Measurements from ENCODE around the gene RHBDD1.

The RHBDD1 gene, protein sequence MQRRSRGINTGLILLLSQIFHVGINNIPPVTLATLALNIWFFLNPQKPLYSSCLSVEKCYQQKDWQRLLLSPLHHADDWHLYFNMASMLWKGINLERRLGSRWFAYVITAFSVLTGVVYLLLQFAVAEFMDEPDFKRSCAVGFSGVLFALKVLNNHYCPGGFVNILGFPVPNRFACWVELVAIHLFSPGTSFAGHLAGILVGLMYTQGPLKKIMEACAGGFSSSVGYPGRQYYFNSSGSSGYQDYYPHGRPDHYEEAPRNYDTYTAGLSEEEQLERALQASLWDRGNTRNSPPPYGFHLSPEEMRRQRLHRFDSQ

GRCh38 chr2:226835796-226836547, at the start of gene RHBDD1:
TSS of gene RHBDD1 (plus strand) at chr2:226836054. CDS start at chr2:226864694, 28,640 bp downstream.
- ATAC-seq (peak; percentile 90), DNase-seq (peak; percentile 94)

DNA sequence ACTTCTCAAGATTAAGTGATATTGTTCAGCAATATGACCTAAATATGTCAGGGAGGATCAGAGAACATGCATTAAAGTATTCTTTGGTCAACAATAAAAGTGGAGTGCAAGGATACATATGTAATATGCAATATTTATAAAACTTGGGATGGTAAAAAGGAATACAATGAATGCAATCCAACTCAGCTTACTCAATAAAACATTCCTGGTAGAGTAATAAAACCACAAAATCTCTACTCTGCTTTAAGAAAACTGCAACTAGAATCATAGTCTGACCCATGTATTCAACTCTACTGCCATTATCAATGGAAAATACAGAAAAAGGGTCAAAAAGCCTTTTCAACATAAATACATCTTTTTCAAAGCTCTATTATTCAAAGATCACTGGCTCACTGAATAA, 47.8 kb upstream of the RHBDD1 start:
- no peak for ATAC-seq

GRCh38 chr2:226788881-226789490, 46.9 kb upstream of the RHBDD1 start:
- ATAC-seq, result no peak
- no peak for DNase-seq

More for the DNA sequence above, 47.8 kb upstream of the RHBDD1 start:
- DNase-seq, result no peak

DNA sequence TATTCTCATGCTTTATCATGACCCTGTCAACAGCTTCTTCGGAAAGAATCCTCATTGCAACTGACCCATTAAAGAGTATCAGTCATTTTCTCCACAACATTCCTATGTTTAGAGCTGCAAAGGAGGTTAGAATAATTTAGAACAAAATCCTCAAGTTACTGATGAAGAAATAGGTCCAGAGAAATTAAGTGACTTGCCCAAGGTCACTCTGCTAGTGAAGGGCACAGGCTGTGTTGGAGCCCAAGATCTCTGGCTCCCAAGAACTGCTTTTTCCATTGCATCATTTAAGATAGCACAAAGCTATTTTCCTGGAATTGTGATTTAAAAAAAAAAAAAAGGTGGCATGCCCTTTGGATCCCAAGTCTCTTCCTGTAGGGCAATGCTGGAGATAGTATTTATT, 45.8 kb upstream of the RHBDD1 start:
- ATAC-seq, result no peak
- DNase-seq, result no peak

GRCh38 chr2:226790431-226790830, 45.4 kb upstream of the RHBDD1 start:
- ATAC-seq (no peak), DNase-seq (no peak)

- peak; percentile 55 for DNase-seq
- peak; percentile 30 for ATAC-seq
These were observed 44.8 kb upstream of the RHBDD1 start for GRCh38 chr2:226791056-226791486.

DNA sequence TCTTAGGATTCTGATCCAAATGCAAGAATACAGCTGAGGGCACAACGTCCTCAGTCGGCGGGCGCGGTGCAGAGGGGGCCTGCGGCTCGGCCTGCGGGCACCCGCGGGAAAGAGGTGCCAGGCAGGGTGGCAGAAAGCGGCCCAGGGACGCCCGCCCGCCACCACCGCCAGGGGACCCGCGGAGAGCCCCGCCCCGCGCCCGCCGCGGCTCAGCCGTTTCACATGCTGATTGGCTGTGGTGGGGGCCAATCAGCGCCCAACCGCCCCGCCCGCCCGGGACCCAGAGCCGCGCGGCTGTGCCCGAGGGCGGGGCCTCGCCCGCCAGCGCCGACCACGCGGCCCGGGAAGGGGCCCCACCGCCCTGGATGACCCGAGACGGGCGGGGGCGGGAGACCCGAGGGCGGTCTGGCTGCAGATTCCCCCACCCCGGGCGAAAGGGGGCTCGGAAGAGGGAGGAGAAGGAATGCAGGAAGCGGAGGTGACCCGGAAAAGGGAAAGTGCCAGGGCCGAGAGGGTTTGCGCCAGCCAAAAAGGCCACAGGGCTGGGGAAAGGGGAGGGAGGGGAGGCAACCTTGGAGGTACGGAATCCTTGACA, 44.3 kb upstream of the RHBDD1 start:
- peak; percentile 96 for ATAC-seq

GRCh38 chr2:226792155-226792881, 43.5 kb upstream of the RHBDD1 start:
- DNase-seq (no peak), ATAC-seq (no peak)

More for the DNA sequence above, 44.3 kb upstream of the RHBDD1 start:
- DNase-seq, result peak; percentile 94

DNA sequence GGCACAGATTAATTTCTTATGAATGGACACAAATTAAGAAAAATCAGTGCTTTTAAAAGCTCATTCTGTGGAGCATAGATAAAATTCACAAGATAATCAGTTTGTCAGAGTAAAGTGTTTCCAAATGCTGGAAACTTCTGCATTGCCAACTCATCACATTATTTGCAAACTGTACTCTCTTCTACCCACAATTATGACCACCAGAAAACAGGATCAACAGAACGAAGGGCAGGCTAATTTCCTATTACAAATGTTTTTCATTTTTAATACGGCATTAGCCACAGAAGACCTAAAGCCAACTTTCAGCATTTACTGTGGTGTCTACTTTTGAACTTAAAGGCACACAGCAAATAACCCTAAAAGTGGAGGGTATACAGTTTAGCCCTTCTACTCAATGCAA, 42.2 kb upstream of the RHBDD1 start:
- no peak for DNase-seq
- ATAC-seq, result no peak

GRCh38 chr2:226794196-226794661, 41.6 kb upstream of the RHBDD1 start:
- DNase-seq (no peak), ATAC-seq (no peak)

DNA sequence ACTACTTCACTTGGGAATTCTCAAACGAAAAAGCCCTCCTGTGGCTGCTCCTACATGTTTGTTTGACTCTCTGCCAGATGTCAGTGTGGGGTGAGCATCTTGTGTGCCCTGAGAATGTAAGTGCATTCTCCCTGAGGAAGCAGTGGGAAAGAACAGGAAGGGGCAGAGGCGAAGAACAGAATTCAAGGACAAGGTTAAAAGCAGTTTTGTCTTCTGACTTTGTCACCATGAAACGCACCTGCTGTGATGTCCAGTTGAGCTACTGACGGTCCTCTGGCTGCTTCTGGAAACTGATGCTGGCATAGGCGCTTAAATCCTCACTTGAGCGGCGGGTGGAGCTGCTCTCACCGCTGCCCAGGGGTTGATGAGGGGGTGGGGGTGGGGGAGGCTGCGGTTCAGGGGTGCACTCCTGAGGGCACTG, 41.1 kb upstream of the RHBDD1 start:
- ATAC-seq (no peak), DNase-seq (no peak)

DNA sequence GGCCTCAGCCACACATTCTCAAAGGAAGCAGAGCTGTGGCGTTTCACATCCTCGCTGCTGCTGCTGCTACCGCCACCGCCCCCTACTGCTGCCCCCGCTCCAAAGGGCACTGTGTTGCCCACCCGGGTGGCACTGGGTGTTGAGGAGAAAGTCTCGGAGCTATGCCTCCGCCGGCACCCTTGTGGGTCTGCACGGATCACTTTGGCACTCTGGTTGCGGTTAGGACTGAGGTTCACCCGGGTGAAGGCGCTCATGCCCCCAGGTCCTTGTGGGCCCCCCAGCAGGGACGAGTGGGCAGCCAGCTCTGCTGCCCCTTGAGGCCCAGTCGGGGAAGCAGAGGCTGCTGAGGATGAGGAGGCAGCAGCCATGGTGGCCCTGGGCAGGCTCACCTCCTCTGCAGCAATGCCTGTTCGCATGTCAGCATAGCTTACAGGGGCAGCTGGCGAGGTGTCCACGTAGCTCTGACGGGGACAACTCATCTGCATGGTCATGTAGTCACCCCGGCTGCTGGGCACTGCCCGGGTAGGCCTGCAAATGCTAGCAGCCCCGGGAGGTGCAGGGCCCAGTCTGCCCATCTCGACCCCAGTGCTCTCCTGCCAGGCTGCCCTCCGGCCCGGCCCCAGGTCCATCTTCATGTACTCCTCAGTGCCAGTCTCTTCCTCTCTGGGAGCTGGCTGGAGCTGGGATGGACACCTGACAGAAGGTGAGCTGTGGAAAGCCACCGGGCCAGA, 40.4 kb upstream of the RHBDD1 start:
- no peak for DNase-seq
- no peak for ATAC-seq

DNA sequence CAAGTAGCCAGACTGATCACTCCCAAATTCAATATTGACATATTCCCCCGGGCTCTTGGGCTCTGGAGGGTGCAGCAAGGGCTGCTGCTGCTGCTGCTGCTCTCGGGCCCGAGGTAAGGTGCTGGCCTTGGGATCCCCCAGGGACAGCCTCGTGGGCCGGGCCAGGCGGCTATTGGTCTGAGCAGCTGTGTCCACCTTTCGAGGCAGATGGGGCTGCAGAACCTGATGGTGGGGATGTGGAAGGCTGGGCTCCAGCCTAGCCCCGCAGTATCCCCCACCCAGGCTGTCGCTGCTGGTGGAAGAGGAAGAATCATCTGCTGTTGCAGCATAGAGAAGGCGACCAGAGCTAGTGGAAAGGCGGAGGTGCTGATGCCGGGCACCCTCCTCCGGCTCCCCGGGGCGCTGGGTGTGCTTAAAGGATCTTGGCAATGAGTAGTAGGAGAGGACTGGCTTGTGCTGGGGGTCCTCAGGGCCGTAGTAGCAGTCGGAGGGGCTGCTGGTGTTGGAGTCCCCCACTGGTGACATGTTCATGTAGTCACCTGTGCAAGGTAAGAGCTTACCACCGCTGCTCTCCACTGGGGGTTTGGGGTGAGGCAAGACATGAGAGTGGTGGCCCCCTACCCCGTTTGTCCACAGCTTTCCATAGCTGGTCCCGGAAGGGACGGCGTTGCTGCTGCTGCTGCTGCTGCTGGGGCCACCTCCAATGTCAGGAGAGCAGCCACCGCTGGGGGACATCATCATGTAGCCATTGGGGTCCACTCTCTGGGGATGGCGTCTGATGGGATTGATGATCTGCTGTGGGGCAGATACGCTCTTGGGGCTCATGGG, 39.6 kb upstream of the RHBDD1 start:
- ATAC-seq (no peak), DNase-seq (no peak)

DNA sequence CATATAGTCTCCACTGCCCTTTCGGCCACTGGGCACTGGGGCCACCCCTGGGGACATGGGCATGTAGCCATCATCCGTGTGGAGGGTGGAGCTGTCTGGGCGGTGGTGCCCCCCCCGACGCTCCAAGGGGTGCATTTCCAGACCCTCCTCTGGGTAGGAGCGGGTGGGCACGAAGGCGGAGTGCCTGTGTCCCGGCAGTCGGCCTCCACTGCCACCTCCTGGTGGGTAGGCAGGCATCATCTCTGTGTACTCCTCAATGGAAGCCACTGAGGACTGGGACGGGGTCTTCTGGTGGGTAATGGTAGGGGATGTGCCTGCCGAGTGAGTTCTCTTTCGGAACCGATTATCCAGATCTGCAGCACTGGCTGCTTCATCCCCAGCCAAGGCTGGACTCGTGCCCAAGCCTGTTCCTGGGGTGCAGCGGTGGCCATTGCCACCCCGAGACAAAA, 39.0 kb upstream of the RHBDD1 start:
- ATAC-seq (no peak), DNase-seq (no peak)

DNA sequence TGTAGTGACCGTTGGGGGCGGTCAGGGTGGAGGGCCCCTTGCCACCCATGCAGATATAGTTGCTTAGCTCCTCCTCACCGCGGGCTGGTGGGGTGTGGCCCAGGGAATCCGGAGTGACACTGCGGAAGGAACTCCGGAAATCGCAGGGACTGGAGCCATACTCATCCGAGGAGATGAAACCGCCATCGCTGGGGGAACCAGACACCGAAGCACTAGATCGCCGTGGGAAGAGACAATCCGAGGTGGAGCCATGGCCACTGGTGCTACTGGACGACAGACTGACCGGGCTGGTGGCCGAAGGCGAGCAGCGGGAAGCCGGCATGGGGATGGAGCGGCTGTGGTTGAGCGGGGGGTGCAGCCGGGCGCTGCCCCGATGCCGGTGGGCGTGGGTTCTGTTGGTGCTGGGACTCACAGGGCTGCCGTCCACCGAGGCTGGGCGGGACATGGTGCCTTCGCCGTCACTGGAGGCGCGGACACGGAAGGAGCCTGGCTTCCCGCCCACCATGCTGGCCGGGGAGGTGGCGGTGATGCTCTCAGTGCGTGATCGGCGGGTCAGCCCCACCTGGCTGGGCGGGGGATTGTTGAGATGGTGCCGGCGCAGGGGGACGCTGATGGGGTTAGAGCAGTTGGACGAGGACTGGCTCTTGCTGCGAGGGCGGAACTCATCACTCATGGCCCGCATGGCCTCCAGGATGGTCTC, 38.4 kb upstream of the RHBDD1 start:
- ATAC-seq, result no peak

DNA sequence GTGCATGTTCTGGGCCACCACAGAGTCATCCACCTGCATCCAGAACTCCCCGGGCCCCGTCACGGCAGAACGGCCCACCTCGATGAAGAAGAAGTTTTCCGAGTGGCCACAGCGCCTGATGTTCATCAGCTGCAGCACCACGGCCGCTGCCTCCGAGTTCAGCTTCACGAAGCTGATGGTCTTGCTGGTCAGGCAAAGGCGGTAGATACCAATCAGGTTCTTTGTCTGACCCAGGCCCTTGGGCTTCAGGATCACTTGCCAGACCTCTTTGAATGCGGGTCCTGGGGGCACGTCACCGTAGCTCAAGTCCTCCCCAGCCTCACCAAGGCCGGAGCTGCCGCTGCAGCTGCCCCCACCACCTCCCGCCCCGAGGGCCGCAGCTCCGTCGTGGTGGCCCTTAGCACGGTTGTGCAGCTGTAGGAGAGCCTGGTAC, 37.8 kb upstream of the RHBDD1 start:
- no peak for ATAC-seq
- no peak for DNase-seq

More for the DNA sequence above, 38.4 kb upstream of the RHBDD1 start:
- no peak for DNase-seq

DNA sequence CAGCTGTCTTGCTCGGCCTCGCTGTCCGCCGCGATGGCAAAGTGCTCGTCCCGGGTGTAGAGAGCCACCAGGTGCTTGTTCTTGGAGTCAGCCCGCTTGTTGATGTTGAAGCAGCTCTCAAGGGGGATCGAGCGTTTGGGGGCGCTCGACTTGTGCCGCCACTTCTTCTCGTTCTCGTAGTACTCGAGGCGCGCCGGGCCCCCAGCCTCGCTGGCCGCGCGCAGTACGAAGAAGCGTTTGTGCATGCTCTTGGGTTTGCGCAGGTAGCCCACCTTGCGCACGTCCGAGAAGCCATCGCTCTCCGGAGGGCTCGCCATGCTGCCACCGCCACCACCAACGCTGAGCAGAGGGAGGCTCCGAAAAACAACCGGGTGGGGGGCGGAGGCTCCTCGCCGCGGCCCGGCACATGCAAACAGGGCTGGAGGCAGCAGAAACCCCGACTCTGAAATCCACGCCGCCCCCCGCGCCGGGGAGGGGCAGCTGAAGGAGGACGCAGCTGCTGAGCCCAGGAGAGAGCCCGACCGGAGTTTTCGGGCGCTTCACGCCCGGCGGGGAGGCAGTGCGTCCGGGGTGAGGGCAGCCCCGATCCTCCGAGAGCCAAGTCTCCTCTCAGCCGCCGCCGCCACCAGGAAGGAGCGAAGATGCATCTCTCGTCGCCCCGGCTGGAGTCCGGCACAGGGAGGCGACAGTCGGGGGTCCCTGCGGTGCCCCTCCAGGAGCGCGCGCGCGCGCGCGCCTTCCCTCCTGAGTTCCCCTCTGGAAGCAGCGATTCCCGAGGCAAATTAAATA, 37.2 kb upstream of the RHBDD1 start:
- ATAC-seq (peak; percentile 8), DNase-seq (peak; percentile 54)

DNA sequence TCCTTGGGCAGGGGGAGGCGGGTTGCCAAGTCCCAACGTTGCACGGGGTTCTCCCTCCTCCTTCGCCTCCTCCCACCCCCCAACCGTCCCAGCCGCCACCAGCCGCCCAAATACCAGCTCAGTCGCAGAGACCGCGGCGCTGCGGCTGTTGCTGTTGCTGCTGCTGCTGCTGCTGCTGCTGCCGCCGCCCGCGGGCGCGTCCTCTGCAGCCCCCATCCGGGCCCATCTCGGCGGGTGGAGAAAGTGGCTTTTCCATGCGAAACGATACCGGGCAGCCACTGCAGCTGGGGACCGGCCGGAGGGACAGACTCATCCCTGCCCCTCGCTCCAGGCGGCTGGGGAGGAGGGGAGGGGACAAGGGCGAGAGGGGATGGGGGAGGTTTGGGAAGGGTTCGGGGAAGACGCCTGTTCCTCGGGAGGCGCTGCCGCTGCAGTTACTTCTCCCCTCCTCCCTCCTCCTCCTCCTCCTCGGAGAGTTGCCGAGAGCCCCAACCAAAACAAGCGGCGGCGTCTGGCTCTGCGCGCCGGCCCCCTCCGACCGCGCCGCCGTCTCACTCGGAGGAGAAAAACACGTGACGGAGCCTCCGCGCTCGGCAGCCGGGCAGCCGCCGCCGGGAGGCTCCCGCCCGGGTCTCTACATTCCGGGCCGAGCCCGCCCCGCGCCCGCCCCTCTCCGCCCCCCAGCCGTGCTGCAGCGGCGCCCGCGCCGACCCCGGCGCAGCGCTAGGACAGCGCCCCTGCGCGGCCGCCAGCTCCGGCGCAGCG, 36.5 kb upstream of the RHBDD1 start, which contains the start of gene IRS1:
Gene IRS1 (minus strand): TSS at position 610 of the 765 bp plus-strand sequence. CDS start 1,082 bp downstream, outside the sequence.
- ATAC-seq, result peak; percentile 63

More for the DNA sequence above, 36.5 kb upstream of the RHBDD1 start, which contains the start of gene IRS1:
- DNase-seq, result peak; percentile 75
